Stimulated activated CD8-positive, alpha-beta memory T cell treated with anti-CD3 and anti-CD28 coated beads, Interleukin-7, amount 100 ng/mL, for 4 hours (primary cell): ENCODE measurements around the gene OR4F3.
"Not testable (repeated sequence)": the region's sequence is repeated elsewhere in the genome, so short reads cannot be mapped to it uniquely, and the experiment has no call there.

Source experiments
- DNase-seq, 2 donors: peaks; one replicate each; pipeline ENCODE4 v3.0.0-alpha.2; 2020; ENCODE audit warnings: low read depth in 2 of 2

OR4F3 gene

GRCh38 chr5:181366968-181367367, at the start of gene OR4F3:
TSS of gene OR4F3 (plus strand) at chr5:181367268.
- not testable (repeated sequence) for DNase-seq
